ENCODE measurements around the gene KDM4B.

The KDM4B gene

GRCh38 chr19:5064896-5065295, 96.0 kb downstream of the KDM4B start:
- no peak for DNase-seq (ENCODE audit: insufficient read length, low spot score)
- FAIRE-seq: no peak

GRCh38 chr19:5065663-5066093, 96.8 kb downstream of the KDM4B start:
- DNase-seq (ENCODE audit: insufficient read length, low spot score) (no peak), FAIRE-seq (no peak)

DNA sequence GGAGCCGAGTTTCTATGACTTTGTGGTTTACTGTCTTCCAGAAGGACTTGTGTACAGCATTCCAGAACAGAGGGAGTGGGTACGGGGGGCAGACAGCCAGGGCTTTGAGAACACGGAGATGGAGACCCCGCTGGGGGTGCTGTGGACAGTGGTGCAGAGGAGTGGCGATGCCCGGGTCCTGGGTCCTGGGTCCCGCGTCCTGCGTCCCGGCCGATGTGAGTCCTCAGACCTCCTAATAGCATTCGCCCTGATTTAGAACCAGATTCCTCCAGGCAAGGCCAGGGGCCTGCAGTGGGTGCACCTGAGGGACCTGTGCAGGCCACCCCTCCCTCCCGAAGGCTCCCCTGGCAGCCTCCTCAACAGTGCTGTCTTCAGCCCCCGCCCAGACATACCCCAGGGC, 97.9 kb downstream of the KDM4B start:
- no peak for FAIRE-seq
- no peak for DNase-seq (ENCODE audit: insufficient read length, low spot score)

DNA sequence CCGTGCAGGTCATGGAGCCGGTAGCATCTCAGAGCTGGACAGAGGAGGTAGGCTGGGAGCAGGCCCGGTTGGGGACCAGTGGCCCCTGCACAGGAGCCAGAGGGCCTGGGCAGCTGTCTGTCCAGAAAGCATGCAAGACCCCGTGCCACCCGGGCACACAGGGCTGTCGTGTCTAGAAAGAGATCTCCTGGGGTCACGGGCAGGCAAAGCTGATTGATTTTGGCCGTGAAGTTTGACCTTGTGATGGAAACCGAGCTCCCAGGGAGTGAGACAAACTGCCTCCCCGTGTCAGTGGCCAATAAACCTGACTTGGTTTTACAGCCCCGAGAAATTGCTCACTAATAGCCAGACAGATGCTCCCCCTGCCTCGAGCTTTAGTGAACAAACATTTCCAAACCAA, 98.8 kb downstream of the KDM4B start:
- DNase-seq (ENCODE audit: insufficient read length, low spot score) (no peak), FAIRE-seq (no peak)

- DNase-seq (ENCODE audit: insufficient read length, low spot score) (no peak), FAIRE-seq (no peak)
These were observed 99.5 kb downstream of the KDM4B start for GRCh38 chr19:5068233-5069072.

DNA sequence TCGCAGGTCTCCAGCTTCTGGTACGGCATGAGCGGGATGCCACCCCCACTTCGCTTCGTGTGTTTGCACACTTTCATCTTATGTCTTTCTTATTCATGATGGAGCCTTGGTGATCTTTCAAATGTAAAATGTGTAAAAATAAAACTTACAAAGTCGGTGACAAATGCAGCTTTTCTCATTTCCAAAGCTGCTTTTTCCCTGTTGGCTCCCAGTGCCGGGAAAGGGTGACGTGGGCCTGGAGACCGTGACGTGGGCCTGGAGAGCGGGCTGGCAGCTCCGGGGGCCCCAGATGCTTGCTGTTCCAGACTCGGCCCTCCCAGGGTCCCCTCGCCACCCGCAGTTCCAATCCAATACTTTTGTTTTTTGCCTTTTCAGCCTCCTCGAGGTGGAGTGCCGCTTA, 101.4 kb downstream of the KDM4B start:
- no peak for FAIRE-seq
- no peak for DNase-seq (ENCODE audit: insufficient read length, low spot score)

DNA sequence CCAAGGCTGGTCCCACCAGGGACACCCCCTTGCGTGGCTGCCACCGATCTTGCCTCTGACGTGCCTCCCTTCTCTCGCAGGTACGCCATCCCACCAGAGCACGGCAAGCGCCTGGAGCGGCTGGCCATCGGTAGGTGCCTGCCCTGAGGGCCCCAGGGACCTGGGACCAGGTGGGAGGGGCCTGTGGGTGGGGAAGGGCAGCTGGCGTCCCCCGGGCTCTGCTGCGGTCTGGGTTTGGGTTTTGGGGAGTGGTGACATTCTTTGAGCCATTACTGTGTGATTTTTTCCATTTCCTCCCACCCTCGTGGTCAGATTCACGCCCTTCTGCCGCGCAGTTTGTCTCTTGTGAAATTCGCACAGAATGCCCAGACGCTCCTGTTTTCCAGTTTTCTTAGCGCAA, 102.0 kb downstream of the KDM4B start:
- no peak for FAIRE-seq
- DNase-seq (ENCODE audit: insufficient read length, low spot score): no peak

DNA sequence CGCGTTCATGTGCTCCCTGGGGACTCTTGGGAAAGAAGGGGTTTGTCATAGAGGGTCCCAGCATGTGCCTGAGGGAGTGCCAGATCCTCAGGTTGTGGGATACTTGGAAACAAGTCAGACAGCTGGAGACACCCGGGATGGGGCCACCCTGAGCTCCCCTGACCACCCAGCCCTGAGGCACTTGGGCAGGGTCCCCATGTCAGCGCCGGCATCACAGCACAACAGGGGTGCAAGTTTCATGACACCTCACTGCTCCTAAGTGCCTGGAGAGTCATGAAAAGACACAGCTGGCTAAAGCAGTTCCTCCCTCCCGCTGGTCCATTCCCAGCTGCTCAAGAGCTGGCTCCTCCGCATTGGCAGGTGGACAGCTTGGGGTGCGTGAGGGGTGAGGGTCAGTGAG, 102.7 kb downstream of the KDM4B start:
- no peak for FAIRE-seq
- DNase-seq (ENCODE audit: insufficient read length, low spot score): no peak

DNA sequence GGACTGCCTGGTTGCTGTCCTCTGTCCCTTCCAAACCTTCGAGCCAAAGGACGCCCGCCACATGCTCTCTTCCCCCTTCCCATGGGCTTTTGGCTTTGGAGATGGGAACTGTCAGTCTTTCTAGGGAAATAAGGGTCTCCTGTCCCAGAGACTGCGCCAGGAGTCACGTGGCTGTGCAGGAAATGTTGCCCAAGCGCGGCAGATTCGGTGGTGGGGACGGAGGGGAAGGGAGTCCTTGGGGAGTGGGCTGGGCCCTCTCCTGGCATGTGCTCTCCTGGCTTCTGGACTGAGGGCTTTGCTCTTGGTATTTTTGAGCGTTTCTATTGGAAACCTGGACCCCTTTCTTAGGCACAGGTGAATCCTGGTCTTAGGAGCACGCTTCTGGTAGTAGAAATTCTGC, 103.2 kb downstream of the KDM4B start:
- no peak for DNase-seq (ENCODE audit: insufficient read length, low spot score)
- FAIRE-seq: no peak

DNA sequence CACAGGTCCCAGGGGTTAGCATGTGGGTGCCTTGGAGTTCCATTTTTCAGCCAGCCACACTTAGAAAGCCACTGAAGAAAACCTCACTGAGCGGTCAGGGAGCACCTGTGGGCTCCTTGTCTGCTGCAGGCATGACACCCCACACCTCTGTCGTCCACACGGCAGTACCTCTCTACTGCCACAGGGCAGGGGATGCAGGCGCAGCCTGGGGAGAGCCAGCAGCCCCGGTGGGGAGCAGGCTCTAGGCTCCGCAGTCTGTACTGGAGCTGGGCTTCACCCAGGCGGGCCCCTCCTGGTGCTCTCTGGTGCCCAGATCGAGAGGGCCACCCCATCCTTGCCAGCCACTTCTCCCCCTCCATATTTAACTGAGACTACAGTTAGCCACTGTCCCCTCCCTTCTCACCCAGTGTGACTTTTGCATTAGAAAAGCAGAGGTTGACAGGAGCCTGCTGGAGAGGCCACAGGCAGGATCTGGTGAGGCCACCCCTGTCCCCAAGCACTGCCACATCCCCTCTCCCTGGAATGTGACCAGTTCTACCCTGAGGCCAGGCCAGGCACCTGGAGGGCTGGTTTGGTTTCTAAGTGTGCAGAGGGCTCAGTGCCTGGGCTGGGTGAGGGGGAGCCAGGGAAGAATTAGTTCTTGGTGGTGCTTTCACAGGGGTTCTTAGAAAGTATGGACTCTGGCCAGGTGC, 104.4 kb downstream of the KDM4B start:
- no peak for FAIRE-seq
- DNase-seq (ENCODE audit: insufficient read length, low spot score): no peak

DNA sequence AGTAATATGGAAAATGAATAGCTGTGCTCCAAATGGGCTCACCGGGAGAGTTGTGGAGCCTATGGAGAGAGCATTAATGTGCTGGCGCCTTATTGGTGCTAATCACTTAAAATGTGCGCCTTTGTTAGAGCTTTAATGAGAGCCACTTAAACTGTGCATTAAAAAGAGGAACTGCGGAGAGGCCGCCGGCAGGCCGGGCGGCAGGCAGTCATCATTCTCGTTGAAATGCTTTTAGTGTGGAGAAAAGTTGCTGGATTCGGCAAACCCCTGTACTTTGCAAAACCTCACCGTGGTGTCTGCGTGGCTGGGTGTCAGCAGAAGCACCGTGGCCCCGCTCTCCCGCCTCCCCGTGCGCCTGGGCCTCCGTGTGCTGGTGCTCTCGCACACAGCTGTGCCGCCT, 105.5 kb downstream of the KDM4B start:
- DNase-seq (ENCODE audit: insufficient read length, low spot score) (no peak), FAIRE-seq (no peak)

DNA sequence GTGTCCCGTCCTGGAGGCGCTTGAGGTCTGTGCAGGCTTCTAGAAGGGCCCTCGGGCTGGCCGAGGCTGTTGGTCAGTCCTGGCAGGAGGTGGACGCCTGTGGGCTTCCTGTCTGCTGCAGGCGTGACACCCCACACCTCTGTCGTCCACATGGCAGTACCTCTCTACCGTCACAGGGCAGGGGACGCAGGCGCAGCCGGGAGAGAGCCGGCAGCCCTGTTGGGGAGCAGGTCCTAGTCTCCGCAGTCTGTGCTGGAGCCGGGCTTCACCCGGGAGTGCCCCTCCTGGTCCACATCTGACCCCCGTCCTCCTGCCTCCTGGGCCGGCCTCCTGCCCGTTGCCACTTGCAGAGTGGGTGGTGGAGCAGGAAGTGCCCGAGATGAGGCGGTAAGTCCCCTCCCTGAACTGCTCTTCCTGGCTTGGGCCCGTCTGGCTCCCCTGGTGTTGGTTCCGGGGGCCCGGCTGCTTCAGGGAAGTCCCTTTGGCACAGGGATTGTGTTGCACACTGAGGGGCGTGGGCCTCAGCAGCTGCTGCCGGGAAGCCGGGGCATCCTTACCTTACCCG, 106.0 kb downstream of the KDM4B start:
- DNase-seq (ENCODE audit: insufficient read length, low spot score) (no peak), FAIRE-seq (no peak)

DNA sequence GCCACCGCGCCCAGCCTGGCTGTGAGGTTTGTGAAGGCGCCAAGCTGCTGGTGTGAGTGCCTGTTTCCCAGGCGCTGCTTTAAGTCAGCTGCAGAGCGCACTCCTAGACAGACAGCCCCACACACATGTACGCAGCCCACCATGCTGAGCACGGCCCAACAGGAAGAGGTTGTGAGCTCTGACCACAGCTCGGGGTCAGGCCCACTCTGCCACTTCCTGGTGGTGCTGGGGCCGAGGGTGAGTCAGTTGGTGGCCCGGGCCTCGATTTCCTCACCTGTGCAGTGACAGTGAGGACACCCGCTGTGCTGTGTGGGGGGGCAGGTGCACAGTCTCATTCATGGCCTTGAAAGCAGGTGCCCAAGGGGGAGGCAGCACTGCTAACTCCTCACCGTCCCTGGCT, 106.7 kb downstream of the KDM4B start:
- FAIRE-seq: no peak
- DNase-seq (ENCODE audit: insufficient read length, low spot score): no peak

- DNase-seq (ENCODE audit: insufficient read length, low spot score) (no peak), FAIRE-seq (no peak)
These were observed 107.7 kb downstream of the KDM4B start for GRCh38 chr19:5076440-5077208.

DNA sequence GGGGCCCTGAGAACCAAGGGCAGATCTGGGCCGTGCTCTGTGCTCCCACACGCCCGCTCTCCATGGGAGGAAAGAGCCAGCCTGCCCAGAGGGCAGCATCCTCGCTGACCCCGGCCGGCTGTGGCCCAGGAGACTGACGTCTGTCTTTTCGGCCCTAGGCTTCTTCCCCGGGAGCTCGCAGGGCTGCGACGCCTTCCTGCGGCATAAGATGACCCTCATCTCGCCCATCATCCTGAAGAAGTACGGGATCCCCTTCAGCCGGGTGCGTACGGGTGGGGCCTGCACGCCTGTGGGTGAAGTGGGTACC, 108.2 kb downstream of the KDM4B start:
- no peak for FAIRE-seq

GRCh38 chr19:5078182-5078581, 109.3 kb downstream of the KDM4B start:
- DNase-seq (ENCODE audit: insufficient read length, low spot score): no peak
- FAIRE-seq: no peak

More for the DNA sequence above, 108.2 kb downstream of the KDM4B start:
- DNase-seq (ENCODE audit: insufficient read length, low spot score): no peak

- DNase-seq (ENCODE audit: insufficient read length, low spot score) (no peak), FAIRE-seq (no peak)
These were observed 109.8 kb downstream of the KDM4B start for GRCh38 chr19:5078666-5079065.

DNA sequence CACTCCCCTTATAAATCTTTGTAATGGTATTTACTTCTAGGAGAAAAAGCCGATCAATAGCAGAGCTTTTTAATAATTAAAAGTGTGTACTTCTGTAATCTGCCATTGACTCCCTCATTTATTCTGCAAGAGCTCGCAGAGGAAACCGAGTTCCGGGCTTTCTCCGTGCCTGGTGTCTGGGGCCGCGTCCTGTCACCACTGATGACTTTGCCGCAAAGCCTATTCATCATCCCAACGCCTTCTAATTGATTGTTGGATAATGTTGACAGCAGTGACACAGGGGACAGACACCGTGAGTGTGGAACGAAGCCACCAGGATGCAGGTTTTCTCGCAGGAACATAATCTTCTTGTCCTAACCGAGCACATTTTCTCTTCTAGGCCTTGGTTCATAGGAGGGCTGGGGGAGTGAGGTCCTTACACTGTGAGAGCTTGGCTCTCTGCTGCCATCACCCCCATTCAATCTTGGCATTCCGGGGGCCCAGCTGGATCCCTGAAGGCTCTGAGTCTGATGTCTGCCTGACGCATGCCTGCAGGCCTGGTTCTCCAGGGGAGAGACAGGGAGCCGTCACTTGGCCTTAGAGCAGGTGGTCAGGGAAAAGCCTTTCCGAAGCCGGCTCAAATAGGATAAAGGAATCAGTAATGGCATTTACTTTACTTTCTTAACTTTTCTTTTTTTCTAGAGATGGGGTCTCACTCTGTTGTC, 110.3 kb downstream of the KDM4B start:
- no peak for FAIRE-seq
- no peak for DNase-seq (ENCODE audit: insufficient read length, low spot score)

GRCh38 chr19:5080030-5080654, 111.2 kb downstream of the KDM4B start:
- FAIRE-seq (no peak), DNase-seq (ENCODE audit: insufficient read length, low spot score) (no peak)

DNA sequence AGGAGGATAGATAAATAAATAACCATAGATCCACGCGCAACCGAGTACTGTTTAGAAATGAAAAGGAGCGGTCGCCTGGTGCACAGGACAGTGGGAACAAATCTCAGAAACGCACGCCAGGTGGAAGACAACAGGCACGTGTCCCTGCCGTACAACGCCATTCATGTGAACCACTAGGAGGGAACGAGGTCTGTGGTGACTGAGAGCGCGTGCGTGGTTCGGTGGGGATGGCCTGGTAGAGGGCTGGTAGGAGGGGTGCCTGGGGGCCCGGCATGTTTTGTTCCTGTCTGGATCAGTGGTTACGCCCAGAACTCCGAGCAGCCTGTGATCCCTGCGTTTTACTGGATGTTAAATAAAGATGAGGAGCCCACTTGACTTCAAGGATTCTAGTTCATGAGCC, 111.9 kb downstream of the KDM4B start:
- FAIRE-seq (no peak), DNase-seq (ENCODE audit: insufficient read length, low spot score) (no peak)

All from GM19239 (cell line).